PC-9 (cell line): ENCODE results near the gene NOS1AP. TPM values are rescaled to one million over a fixed set of nuclear protein-coding genes. Genes with fewer than 3 reads are reported as not detected.
"Not testable (repeated sequence)": the region's sequence is repeated elsewhere in the genome, so short reads cannot be mapped to it uniquely, and the experiment has no call there.

Source experiments
- BruUV-seq: library from RNA; stranded (reverse); fragments of 400-500 nt; replicated peaks from 2 replicates; lab custom pipeline; 2021; lab: Mats Ljungman, UMichigan
- CTCF ChIA-PET: fragments of 300-600 bp; sonication (Branson Sonifier 250); formaldehyde crosslinking; loops from one replicate; lab custom pipeline; 2022; ENCODE audit warnings: antibody characterized with exemption; lab: Charles Lee
- POLR2A ChIA-PET: fragments of 300-600 bp; sonication (Branson Sonifier 250); formaldehyde crosslinking; loops from one replicate; lab custom pipeline; 2022; ENCODE audit warnings: antibody characterized with exemption; ENCODE audit not compliant: unreplicated experiment; lab: Charles Lee
- DNase-seq, 2 experiments: peaks; one replicate each; pipeline versions ENCODE4 v3.0.0 to v3.0.0-alpha.2; 2015 to 2022; ENCODE audit warnings: mixed read lengths in 1 of 2
- H2AFZ ChIP-seq: fragments of 200-600 bp; sonication (generic); 2 replicates; pipeline ENCODE4 v1.8.1; 2017; ENCODE audit warnings: antibody characterized with exemption
- H3F3A ChIP-seq: fragments of 200-600 bp; sonication (generic); 2 replicates; pipeline ENCODE4 v1.8.1; 2017; ENCODE audit warnings: antibody characterized with exemption, mild to moderate bottlenecking, low read depth; ENCODE audit not compliant: insufficient read depth
- H3K27ac ChIP-seq: fragments of 200-600 bp; sonication (generic); 2 replicates; pipeline ENCODE4 v1.6.1; 2016; ENCODE audit warnings: mixed run types
- H3K27me3 ChIP-seq: fragments of 200-600 bp; sonication (generic); 2 replicates; pipeline ENCODE4 v1.6.1; 2016; ENCODE audit warnings: low read depth, mixed run types; ENCODE audit not compliant: insufficient read depth
- H3K36me3 ChIP-seq: fragments of 200-600 bp; sonication (generic); 2 replicates; pipeline ENCODE4 v1.6.1; 2016; ENCODE audit warnings: low read depth, mixed run types
- H3K4me1 ChIP-seq: fragments of 200-600 bp; sonication (generic); replicated peaks from 2 replicates; pipeline ENCODE4 v1.6.1; 2016; ENCODE audit warnings: mixed run types; ENCODE audit not compliant: insufficient read depth
- H3K4me2 ChIP-seq: fragments of 200-600 bp; sonication (generic); 2 replicates; pipeline ENCODE4 v1.6.1; 2017; ENCODE audit warnings: mixed run types
- H3K4me3 ChIP-seq: fragments of 200-600 bp; sonication (generic); 2 replicates; pipeline ENCODE4 v1.6.1; 2016; ENCODE audit warnings: mixed run types
- H3K79me2 ChIP-seq: fragments of 200-600 bp; sonication (generic); 2 replicates; pipeline ENCODE4 v1.6.1; 2017; ENCODE audit warnings: low read depth, mixed run types
- H3K9me2 ChIP-seq: fragments of 200-600 bp; sonication (generic); 2 replicates; pipeline ENCODE4 v1.8.1; 2017; ENCODE audit warnings: mild to moderate bottlenecking; ENCODE audit not compliant: insufficient read depth
- H3K9me3 ChIP-seq: fragments of 200-600 bp; sonication (generic); 2 replicates; pipeline ENCODE4 v1.8.1; 2016; ENCODE audit warnings: low read depth; ENCODE audit not compliant: insufficient read depth
- H4K20me1 ChIP-seq: fragments of 200-600 bp; sonication (generic); 2 replicates; pipeline ENCODE4 v1.8.1; 2017; ENCODE audit not compliant: insufficient read depth
- CTCF ChIP-seq: fragments of 200-600 bp; sonication (generic); conservative IDR thresholded peaks from 2 replicates; pipeline ENCODE4 v1.6.1; 2017; ENCODE audit warnings: mixed run types, antibody characterized with exemption, mild to moderate bottlenecking, moderate library complexity
- EZH2 ChIP-seq: fragments of 200-600 bp; sonication (generic); IDR thresholded peaks from 2 replicates; pipeline ENCODE4 v1.8.0; 2017; ENCODE audit warnings: antibody characterized with exemption, low read depth
- intact Hi-C: fragments of 100-400 bp; cut with micrococcal nuclease; formaldehyde crosslinking; loops from one replicate; pipeline ENCODE4 v1.10.0; 2022; ENCODE audit not compliant: unreplicated experiment
- total RNA-seq: library from RNA; stranded (reverse); gene quantifications from 2 replicates; pipeline ENCODE4 v1.2.3, GENCODE V29; 2021

Gene NOS1AP
- total RNA-seq, 1 experiment from 2014 or later = 9.9 TPM

GRCh38 chr1:162351246-162351842 is 281.9 kb downstream of the NOS1AP start:
- no TSS peak for BruUV-seq
- CTCF ChIA-PET = interaction anchor here (0.5 kb wide), 1 partner anchor 327 kb away, joined by 3 read pairs; no protein-coding TSS in a partner anchor
- TF ChIP-seq CTCF = no peak
- no peak for TF ChIP-seq EZH2
- H3K4me2 ChIP-seq = no peak overlapping the region
- intact Hi-C loops = no loop called here
- peaks cover 48% of the 10 kb centered on the region for H3K4me1 ChIP-seq
- no peaks in the 10 kb centered on the region for H3K9me2 ChIP-seq
- H2AFZ ChIP-seq = no peak overlapping the region
- no peak overlapping the region for H3K27ac ChIP-seq
- H3K79me2 ChIP-seq = no peaks in the 10 kb centered on the region
- H3K27me3 ChIP-seq = no peaks in the 10 kb centered on the region
- POLR2A ChIA-PET = interaction anchor here (0.6 kb wide), 1 partner anchor 135 kb away, joined by 3 read pairs; no protein-coding TSS in a partner anchor
- no peaks in the 10 kb centered on the region for H4K20me1 ChIP-seq
- H3K36me3 ChIP-seq = peaks cover 13% of the 10 kb centered on the region
- DNase-seq = no peak
- no peaks in the 10 kb centered on the region for H3K9me3 ChIP-seq
- no peak overlapping the region for H3K4me3 ChIP-seq
- peaks cover 35% of the 10 kb centered on the region for H3F3A ChIP-seq

GRCh38 chr1:162351874-162352273 is 282.4 kb downstream of the NOS1AP start:
- H3K36me3 ChIP-seq, H3K4me3 ChIP-seq, DNase-seq, POLR2A ChIA-PET, H3K4me2 ChIP-seq, H4K20me1 ChIP-seq, H3K27ac ChIP-seq, H3K79me2 ChIP-seq, H3K9me3 ChIP-seq, CTCF ChIA-PET, H3K27me3 ChIP-seq, H3K9me2 ChIP-seq, BruUV-seq, intact Hi-C loops, H2AFZ ChIP-seq: not testable (repeated sequence)
- Histone ChIP-seq H3K4me1 (peaks cover 42% of the 10 kb centered on the region), H3F3A (peaks cover 30% of the 10 kb centered on the region)

GRCh38 chr1:162353078-162353477 is 283.6 kb downstream of the NOS1AP start:
- no peak for DNase-seq
- Histone ChIP-seq H2AFZ (no peak overlapping the region), H3K27me3 (no peaks in the 10 kb centered on the region), H4K20me1 (no peaks in the 10 kb centered on the region), H3K79me2 (no peaks in the 10 kb centered on the region), H3K4me1 (peaks cover 30% of the 10 kb centered on the region), H3K4me2 (no peak overlapping the region), H3F3A (peaks cover 21% of the 10 kb centered on the region), H3K36me3 (peaks cover 10% of the 10 kb centered on the region), H3K27ac (no peak overlapping the region), H3K9me3 (no peaks in the 10 kb centered on the region), H3K9me2 (no peaks in the 10 kb centered on the region), H3K4me3 (no peak overlapping the region)
- intact Hi-C loops = no loop called here
- CTCF ChIA-PET = no interaction called here
- no TSS peak for BruUV-seq
- POLR2A ChIA-PET = no interaction called here
- TF ChIP-seq EZH2 (no peak), CTCF (no peak)

- CTCF ChIA-PET = no interaction called here
Measured at GRCh38 chr1:162353702-162354101, 284.2 kb downstream of the NOS1AP start.

More at GRCh38 chr1:162353702-162354101, 284.2 kb downstream of the NOS1AP start:
- intact Hi-C loops = no loop called here
- Histone ChIP-seq H2AFZ (no peak overlapping the region), H3K9me2 (no peaks in the 10 kb centered on the region), H3K27me3 (no peaks in the 10 kb centered on the region), H3K4me1 (peaks cover 24% of the 10 kb centered on the region), H3K27ac (no peak overlapping the region), H3K79me2 (no peaks in the 10 kb centered on the region), H3K4me2 (no peak overlapping the region), H4K20me1 (no peaks in the 10 kb centered on the region), H3K9me3 (no peaks in the 10 kb centered on the region), H3K4me3 (no peak overlapping the region), H3F3A (peaks cover 17% of the 10 kb centered on the region), H3K36me3 (peaks cover 11% of the 10 kb centered on the region)
- no peak for DNase-seq
- no TSS peak for BruUV-seq
- TF ChIP-seq CTCF = no peak
- TF ChIP-seq EZH2 = no peak
- POLR2A ChIA-PET = no interaction called here
